ENCODE measurements around the gene RNF115. TPM values are rescaled to one million over a fixed set of nuclear protein-coding genes. Genes with fewer than 3 reads are reported as not detected.
A peak's percentile ranks its signal among the peaks of the same experiment; 100 is the strongest.
"Not testable (repeated sequence)": the region's sequence is repeated elsewhere in the genome, so short reads cannot be mapped to it uniquely, and the experiment has no call there.

RNF115 gene
- polyA plus RNA-seq, 5 donors, result 13.8 to 19.9 (median 18.1) TPM

- DNase-seq, result peak in 1 of 2 donors; percentile 31
These were observed 83.6 kb downstream of the RNF115 start for GRCh38 chr1:145740269-145740668.

GRCh38 chr1:145736191-145736590 lies 87.7 kb downstream of the RNF115 start:
- no peak for DNase-seq

- DNase-seq, result no peak
These were observed 93.0 kb downstream of the RNF115 start for GRCh38 chr1:145730900-145731299.

GRCh38 chr1:145730467-145730866 lies 93.4 kb downstream of the RNF115 start:
- DNase-seq, result no peak

GRCh38 chr1:145729666-145730436 lies 94.0 kb downstream of the RNF115 start:
- DNase-seq, result no peak

DNA sequence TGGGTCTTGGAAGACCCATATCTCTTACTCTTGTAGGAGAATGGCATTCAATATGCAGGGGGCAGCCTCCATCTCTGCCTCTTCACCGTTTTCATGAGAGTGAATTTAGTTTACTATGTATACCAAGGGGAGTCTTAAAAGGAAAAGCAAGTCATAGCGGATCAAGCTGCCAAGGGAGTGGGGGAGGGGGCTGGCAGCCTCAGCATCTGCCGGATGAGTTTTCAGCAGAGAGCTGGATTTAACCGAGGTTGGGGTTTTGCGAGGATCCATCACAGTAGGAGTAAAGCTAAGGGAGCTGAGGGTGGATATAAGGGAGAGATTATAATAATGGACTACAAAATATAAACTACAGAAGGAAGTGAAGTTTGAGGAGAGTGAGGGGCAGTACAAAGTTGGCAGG lies 94.7 kb downstream of the RNF115 start:
- DNase-seq, result no peak

- not testable (repeated sequence) for DNase-seq
These were observed 97.7 kb downstream of the RNF115 start for GRCh38 chr1:145726193-145726592.

DNA sequence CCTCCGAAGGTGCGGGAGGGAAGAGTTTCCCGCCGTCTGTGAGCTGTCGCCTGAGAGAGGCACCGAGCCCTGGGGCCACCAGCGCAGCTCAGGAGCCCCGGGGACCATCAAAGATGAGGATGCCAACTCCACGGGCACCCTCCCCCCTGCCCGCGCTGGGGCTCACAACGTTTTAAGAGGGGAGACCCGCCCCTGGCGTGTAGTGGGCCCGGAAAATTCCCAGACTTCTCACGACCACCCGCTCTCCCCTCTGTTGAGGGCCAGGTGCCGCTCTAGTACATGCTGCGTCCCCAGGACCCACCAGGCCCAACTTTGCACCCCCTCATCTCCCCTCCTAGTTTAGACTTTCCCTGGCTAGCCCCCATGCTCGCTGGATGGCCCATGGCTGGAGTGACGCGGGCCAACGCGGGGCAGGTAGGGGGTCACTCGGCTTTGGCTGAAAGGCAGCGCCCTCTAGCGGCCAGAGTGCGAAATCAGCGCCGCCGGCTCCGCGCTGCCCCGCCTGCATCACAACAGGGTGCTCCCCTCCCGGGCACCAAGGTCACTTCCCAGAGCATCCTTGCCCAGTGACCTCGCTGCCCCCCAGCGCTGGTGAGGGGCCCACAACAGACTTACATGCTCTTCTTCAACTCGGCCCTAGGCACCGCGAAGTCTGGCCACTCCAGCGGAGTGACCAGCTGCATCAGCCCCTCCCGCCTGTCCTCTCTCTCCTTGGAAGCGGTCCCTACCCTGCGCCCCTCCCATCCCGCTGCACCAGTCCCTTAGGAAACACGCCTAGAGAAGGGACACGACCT lies 102.8 kb downstream of the RNF115 start:
- DNase-seq, result peak in 1 of 2 donors; percentile 43

- no peak for DNase-seq
These were observed 103.4 kb downstream of the RNF115 start for GRCh38 chr1:145720556-145720877.

DNA sequence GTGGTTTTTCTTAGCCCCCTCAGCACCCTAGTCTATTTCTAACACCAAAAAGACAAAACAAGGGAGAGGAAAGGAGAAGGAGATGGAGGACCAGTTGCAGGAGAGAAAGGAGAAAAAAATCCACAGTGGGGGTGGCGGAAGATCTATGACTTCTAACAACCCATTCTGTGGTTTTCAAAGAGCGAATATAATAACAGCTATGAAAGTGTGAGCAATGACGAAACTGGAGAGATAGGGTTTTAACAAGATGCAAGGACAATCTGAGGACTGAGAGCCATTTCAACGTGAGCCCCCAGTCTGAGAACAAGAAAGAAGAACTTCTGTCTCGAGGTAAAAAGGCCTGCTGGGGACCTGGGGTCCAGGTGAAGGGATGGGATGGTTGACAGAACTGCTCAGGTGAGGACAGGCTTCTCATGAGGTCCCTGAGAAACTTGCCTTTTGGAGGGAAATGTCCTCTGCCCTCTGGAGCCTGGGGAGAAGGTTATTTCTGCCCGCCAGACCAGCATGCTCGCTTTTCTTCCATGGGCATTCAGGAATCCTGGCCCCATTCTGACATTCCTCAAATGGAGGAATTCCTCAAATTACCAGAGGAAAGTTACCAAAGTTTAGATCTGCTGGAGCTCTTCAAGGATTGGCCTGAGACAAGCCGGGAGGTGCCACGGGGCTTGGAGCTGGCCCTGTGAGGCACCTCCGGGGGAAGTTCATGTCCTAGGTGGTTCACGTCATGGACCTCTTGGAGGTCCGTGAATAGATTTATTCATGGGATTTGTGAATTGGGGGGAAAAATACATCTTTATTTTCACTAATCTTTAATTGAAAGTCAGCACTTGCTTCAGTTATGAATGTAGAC lies 104.4 kb downstream of the RNF115 start, which contains the start of gene CD160:
TSS of gene CD160 (plus strand) at position 270 of the 850 bp plus-strand sequence. CDS start 8,829 bp downstream, outside the sequence.
- DNase-seq, result no peak

DNA sequence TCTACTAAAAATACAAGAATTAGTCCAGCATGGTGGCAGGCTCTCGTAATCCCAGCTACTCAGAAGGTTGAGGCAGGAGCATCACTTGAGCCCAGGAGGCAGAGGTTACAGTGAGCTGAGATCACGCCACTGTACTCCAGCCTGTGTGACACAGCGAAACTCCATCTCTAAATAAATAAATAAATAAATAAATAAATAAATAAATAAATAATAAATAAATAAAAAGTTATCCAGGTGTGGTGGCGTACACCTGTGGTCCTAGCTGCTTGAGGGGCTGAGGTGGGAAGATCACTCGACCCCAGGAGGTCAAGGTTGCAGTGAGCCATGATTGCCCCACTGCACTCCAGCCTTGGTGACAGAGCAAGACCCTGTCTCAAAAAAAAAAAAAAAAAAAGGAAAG lies 105.4 kb downstream of the RNF115 start:
- DNase-seq, result not testable (repeated sequence)

DNA sequence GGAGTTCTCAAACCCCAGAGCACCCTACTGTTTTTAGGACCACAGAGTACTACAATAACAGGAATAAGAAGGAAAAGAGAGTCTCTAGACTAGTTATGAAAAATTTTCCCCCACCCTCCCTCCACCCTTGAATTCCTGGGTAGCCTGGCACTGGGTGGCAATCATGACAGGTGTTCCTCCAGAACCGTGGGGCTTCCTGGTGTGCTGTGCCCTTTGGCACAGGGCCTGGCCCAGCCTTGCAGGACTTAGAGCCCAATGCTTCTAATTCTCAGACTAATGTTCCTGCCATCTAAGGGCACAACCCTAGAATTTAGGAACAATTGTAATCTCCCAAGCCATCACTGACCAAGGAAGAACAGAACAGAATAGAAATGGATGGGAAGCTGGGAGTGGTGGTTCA lies 106.1 kb downstream of the RNF115 start:
- DNase-seq, result no peak

GRCh38 chr1:145716641-145717345 lies 107.1 kb downstream of the RNF115 start:
- DNase-seq, result no peak

GRCh38 chr1:145714524-145715111 lies 109.3 kb downstream of the RNF115 start:
- DNase-seq, result no peak

- no peak for DNase-seq
These were observed 112.7 kb downstream of the RNF115 start for GRCh38 chr1:145711213-145711651.

GRCh38 chr1:145710291-145711027 lies 113.4 kb downstream of the RNF115 start:
- DNase-seq, result no peak

GRCh38 chr1:145708063-145708462 lies 115.8 kb downstream of the RNF115 start:
- DNase-seq, result no peak

DNA sequence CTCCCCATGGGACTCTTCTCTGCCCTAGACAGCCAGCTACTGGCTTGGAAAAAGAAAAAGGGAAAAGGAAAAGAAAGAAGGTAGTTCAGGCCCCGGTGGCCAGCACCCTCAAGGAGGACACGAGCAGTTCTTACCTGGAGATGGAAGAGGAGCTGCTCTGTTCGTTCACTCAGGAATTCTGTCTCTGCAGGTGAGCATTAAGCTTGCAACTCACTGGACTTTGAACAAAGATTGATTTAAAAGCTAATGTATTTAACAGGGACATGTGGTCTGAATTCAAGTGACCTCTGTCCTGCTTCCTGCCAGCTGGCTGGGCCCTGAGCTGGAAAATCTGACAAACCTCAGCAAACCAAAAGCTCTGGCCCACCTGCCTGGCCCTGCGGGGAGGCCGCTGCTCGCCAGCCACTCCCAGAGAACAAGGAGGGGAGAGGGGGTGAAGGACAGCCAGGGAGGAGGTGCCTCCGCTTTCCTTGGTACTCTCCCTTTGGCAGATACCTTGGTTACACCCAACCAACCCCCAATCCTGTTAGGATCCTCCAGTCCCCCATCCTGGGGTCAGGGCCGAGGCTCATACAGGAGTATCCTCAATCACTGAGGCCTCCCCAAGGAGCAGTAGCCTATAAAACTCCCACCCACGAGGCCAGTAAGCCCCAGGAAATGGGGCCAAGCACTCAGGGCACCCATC lies 116.6 kb downstream of the RNF115 start, which contains the start of gene PDZK1:
TSS of gene PDZK1 (minus strand) at position 186 of the 685 bp plus-strand sequence. CDS start 19,347 bp downstream, outside the sequence.
- DNase-seq, result no peak

DNA sequence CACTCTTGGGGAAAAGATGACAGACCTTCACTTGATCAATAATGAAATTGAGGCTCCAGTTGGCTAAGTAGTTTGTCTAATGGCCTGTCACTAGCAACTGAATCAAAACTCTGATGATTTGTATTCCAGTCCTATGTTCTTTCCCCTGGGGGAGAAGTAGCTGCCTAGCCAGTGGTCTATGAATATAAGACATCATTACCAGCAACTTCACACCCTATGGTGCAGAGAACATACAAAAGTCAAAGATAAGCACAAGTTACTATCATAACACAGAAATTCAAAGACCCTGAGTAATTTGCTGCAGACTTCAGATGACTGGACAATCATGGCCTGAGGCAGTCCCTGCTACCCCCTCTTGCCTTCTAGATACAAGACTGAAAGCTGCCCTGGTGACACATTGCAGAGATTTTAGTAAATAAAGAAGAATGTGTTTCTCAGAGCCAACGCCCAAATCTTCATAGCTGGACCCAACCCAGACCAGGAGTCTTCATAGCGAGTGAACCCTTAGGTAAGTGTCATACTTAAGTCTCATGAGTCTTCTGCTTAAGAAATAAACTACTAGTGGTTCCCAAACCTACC lies 117.7 kb downstream of the RNF115 start:
- DNase-seq, result no peak

Data from right lung (tissue), 5 donors.